22Rv1 (cell line): ENCODE results near the gene EMP2.

Experiments
- H3K27ac ChIP-seq: fragments of 450-650 bp; 2 replicates; pipeline ENCODE4 v1.5.1; 2017
- CTCF ChIP-seq: fragments of 450-650 bp; IDR thresholded peaks from 2 replicates; pipeline ENCODE4 v1.5.1; 2017; ENCODE audit warnings: mild to moderate bottlenecking
- ZFX ChIP-seq: fragments of 450-650 bp; IDR thresholded peaks from 2 replicates; pipeline ENCODE4 v1.6.1; 2017; ENCODE audit warnings: antibody characterized with exemption, borderline replicate concordance

EMP2 gene

GRCh38 chr16:10577305-10578202 is 2.8 kb downstream of the EMP2 start:
- TF ChIP-seq ZFX (no peak), CTCF (no peak)
- H3K27ac ChIP-seq, result no peak overlapping the region

- H3K27ac ChIP-seq, result no peak overlapping the region
Measured at GRCh38 chr16:10576390-10577304, 3.8 kb downstream of the EMP2 start.

GRCh38 chr16:10575506-10576130 is 4.8 kb downstream of the EMP2 start:
- no peak overlapping the region for H3K27ac ChIP-seq
- TF ChIP-seq CTCF (no peak), ZFX (no peak)

More at GRCh38 chr16:10576390-10577304, 3.8 kb downstream of the EMP2 start:
- TF ChIP-seq CTCF (no peak), ZFX (no peak)

GRCh38 chr16:10572611-10573010 is 7.8 kb downstream of the EMP2 start:
- no peak for TF ChIP-seq ZFX
- TF ChIP-seq CTCF, result no peak
- no peak overlapping the region for H3K27ac ChIP-seq

- TF ChIP-seq CTCF, result no peak
- no peak for TF ChIP-seq ZFX
- H3K27ac ChIP-seq, result no peak overlapping the region
Measured at GRCh38 chr16:10571354-10571753, 9.0 kb downstream of the EMP2 start.

- no peak overlapping the region for H3K27ac ChIP-seq
- TF ChIP-seq CTCF (no peak), ZFX (no peak)
Measured at GRCh38 chr16:10569621-10570020, 10.8 kb downstream of the EMP2 start.
